K562 (cell line): ENCODE measurements around the gene ENTR1. TPM values are rescaled to one million over a fixed set of nuclear protein-coding genes. Genes with fewer than 3 reads are reported as not detected.

Experiments used
- ATAC-seq: fragments of 200-7000 bp; cut with Tn5 transposase; 3 replicates; pipeline ENCODE4 v1.9.1; 2020; ENCODE audit warnings: moderate library complexity
- BruUV-seq: library from RNA; stranded (reverse); fragments of 400-500 nt; replicated peaks from 2 replicates; lab custom pipeline; 2021; lab: Mats Ljungman, UMichigan
- CTCF ChIA-PET: fragments of 300-600 bp; formaldehyde crosslinking; extraction: SDS; loops from one replicate; lab custom pipeline; 2021; ENCODE audit warnings: low intra/inter-chr PET ratio; lab: Yijun Ruan, JAX
- POLR2A ChIA-PET: fragments of 300-600, 350-650 bp; sonication (Branson Sonifier 250); formaldehyde crosslinking; extraction: SDS; loops from one replicate; lab custom pipeline; 2021; ENCODE audit warnings: antibody characterized with exemption, inconsistent platforms; lab: Yijun Ruan, JAX
- DNase-seq, 4 experiments: peaks; one replicate each; pipeline versions ENCODE4 v3.0.0 to v3.0.0-alpha.2; 2011 to 2018; ENCODE audit warnings: low spot score in 3 of 4, mixed read lengths in 3 of 4; ENCODE audit errors: extremely low read depth in 1 of 4
- FAIRE-seq: peaks from 2 replicates; lab custom pipeline; 2011; peaks lifted over from hg19 to GRCh38; lab: Jason Lieb, UNC
- H2AFZ ChIP-seq: 2 replicates; pipeline ENCODE4 v1.6.0; 2011; ENCODE audit warnings: low read depth, low read length, control low read depth, inconsistent platforms
- H3K27ac ChIP-seq: fragments of 200-600 bp; 3 replicates; pipeline ENCODE4 v1.8.0; 2011; ENCODE audit warnings: low read depth, mild to moderate bottlenecking, control low read depth, inconsistent platforms, low read length, moderate library complexity, mixed read lengths; ENCODE audit errors: extremely low read depth
- H3K27me3 ChIP-seq, 2 experiments: fragments of 300-600 bp in 1 of 2; 2 replicates in 1 of 2; 3 replicates in 1 of 2; pipeline versions ENCODE4 v1.6.0 to v1.8.0; 2011; ENCODE audit warnings: inconsistent platforms in 2 of 2, low read length in 2 of 2, mild to moderate bottlenecking in 1 of 2, mixed read lengths in 1 of 2, moderate library complexity in 1 of 2; ENCODE audit not compliant: control insufficient read depth in 2 of 2, insufficient read depth in 2 of 2
- H3K36me3 ChIP-seq: fragments of 300-600 bp; 3 replicates; pipeline ENCODE4 v1.8.0; 2011; ENCODE audit warnings: mild to moderate bottlenecking, low read length, inconsistent platforms; ENCODE audit not compliant: control insufficient read depth, insufficient read depth
- H3K4me1 ChIP-seq, 2 experiments: fragments of 200-600 bp in 1 of 2; replicated peaks in 1 of 2; 2 replicates in 1 of 2; 3 replicates in 1 of 2; pipeline versions ENCODE4 v1.5.1 to v1.8.0; 2011; ENCODE audit warnings: inconsistent platforms in 2 of 2, low read length in 2 of 2, mild to moderate bottlenecking in 1 of 2, mixed read lengths in 1 of 2, moderate library complexity in 1 of 2; ENCODE audit not compliant: control insufficient read depth in 2 of 2, insufficient read depth in 2 of 2
- H3K4me2 ChIP-seq: 2 replicates; pipeline ENCODE4 v1.6.1; 2011; ENCODE audit warnings: low read length, control low read depth, inconsistent platforms, mixed read lengths; ENCODE audit not compliant: insufficient read depth
- H3K4me3 ChIP-seq: fragments of 200-600 bp; sonication (generic), shearing (Covaris generic); 2 replicates; pipeline ENCODE4 v1.5.1; 2016; ENCODE audit warnings: control low read depth, inconsistent platforms
- H3K79me2 ChIP-seq: fragments of 200-600 bp; 3 replicates; pipeline ENCODE4 v1.8.0; 2011; ENCODE audit warnings: low read length, inconsistent platforms; ENCODE audit not compliant: control insufficient read depth, insufficient read depth
- H3K9ac ChIP-seq, 2 experiments: 2 replicates each; pipeline versions ENCODE4 v1.6.0 to v1.6.1; 2011; ENCODE audit warnings: low read depth in 2 of 2, low read length in 2 of 2, control low read depth in 1 of 2, inconsistent platforms in 1 of 2, mild to moderate bottlenecking in 1 of 2, mixed read lengths in 1 of 2; ENCODE audit not compliant: insufficient read depth in 1 of 2
- H3K9me1 ChIP-seq: one replicate; pipeline ENCODE4 v1.6.0; 2011; ENCODE audit warnings: inconsistent platforms, mild to moderate bottlenecking, low read length, moderate library complexity; ENCODE audit not compliant: control insufficient read depth, insufficient read depth
- H3K9me3 ChIP-seq: replicated peaks from 2 replicates; pipeline ENCODE4 v1.5.1; 2011; ENCODE audit warnings: low read depth, low read length, inconsistent platforms; ENCODE audit not compliant: control insufficient read depth, insufficient read depth
- H4K20me1 ChIP-seq: replicated peaks from 2 replicates; pipeline ENCODE4 v1.6.1; 2011; ENCODE audit warnings: low read length, inconsistent platforms, mixed read lengths; ENCODE audit not compliant: control insufficient read depth, insufficient read depth
- BDP1 ChIP-seq: IDR thresholded peaks from 3 replicates; pipeline ENCODE4 v1.6.1; 2011; ENCODE audit not compliant: insufficient read length, insufficient read depth
- CC2D1A ChIP-seq: fragments of 450-650 bp; IDR thresholded peaks from 2 replicates; pipeline ENCODE4 v1.6.1; 2017; ENCODE audit warnings: mild to moderate bottlenecking
- POLR2AphosphoS2 ChIP-seq: IDR thresholded peaks from 2 replicates; pipeline ENCODE4 v1.6.1; 2012; ENCODE audit warnings: low read length, improper control_type of control experiment
- POLR2G ChIP-seq: fragments of 200-400 bp; formaldehyde crosslinking; IDR thresholded peaks from 2 replicates; pipeline ENCODE4 v1.6.1; 2017; ENCODE audit warnings: low read depth, mild to moderate bottlenecking, antibody characterized with exemption, low read length, moderate library complexity
- RBM22 ChIP-seq: fragments of 200-400 bp; formaldehyde crosslinking; IDR thresholded peaks from 2 replicates; pipeline ENCODE4 v1.6.1; 2018; ENCODE audit warnings: low read length, low read depth; ENCODE audit not compliant: poor library complexity, severe bottlenecking
- TRIM24 ChIP-seq, 2 experiments: fragments of 450-650 bp; IDR thresholded peaks; 2 replicates each; pipeline ENCODE4 v1.6.1; 2016
- ZFPM2 ChIP-seq: fragments of 250-450 bp; sonication (Bioruptor Pico); IDR thresholded peaks from 2 replicates; pipeline ENCODE4 v1.5.1; 2022; ENCODE audit warnings: mild to moderate bottlenecking
- ZNF140 ChIP-seq: fragments of 250-450 bp; sonication (Bioruptor Pico); IDR thresholded peaks from 2 replicates; pipeline ENCODE4 v1.8.0; 2021; ENCODE audit warnings: moderate library complexity, mild to moderate bottlenecking, inconsistent platforms
- WGBS: fragments of 100-300 bp; shearing (Covaris generic); methylation state at CpG from one replicate; pipeline ENCODE4 v1.1.6; 2016; ENCODE audit warnings: low coverage, mixed read lengths; ENCODE audit not compliant: insufficient coverage; ENCODE audit errors: missing lambda C conversion rate; 5-methylcytosine and 5-hydroxymethylcytosine counted together
- in situ Hi-C: fragments of 300-500 bp; cut with MboI; formaldehyde crosslinking; loops from 4 replicates; pipeline ENCODE4 v1.15.0; 2018; ENCODE audit warnings: inconsistent platforms, mixed read lengths
- intact Hi-C: fragments of 100-400 bp; cut with micrococcal nuclease; formaldehyde crosslinking; loops from 2 replicates; pipeline ENCODE4 v1.14.2; 2022
- polyA plus RNA-seq, 8 experiments: library from polyadenylated mRNA; depleted of rRNA in 4 of 8; stranded (reverse) in 5 of 8; unstranded in 3 of 8; fragments of >200 nt; fragmentation: Nextera tagmentation in 2 of 8; fragmentation: Illumina TruSeq in 1 of 8; extraction: Ambion mirVana in 2 of 8; extraction: Trizol in 1 of 8; gene quantifications; 2 replicates each; pipeline versions ENCODE4 v1.2.1 to v1.2.3, GENCODE V29; 2011 to 2014; ENCODE audit warnings: inconsistent platforms in 1 of 8, missing spikeins in 1 of 8
- total RNA-seq, 7 experiments: library from RNA; depleted of rRNA in 6 of 7; stranded (reverse); fragments of >200 nt in 6 of 7; fragmentation: Illumina TruSeq in 2 of 7; extraction: Trizol in 2 of 7; gene quantifications; 2 replicates each; pipeline versions ENCODE4 v1.2.1 to v1.2.3, GENCODE V29; 2011 to 2021; ENCODE audit warnings: low replicate concordance in 1 of 7
- TF ChIP-seq, protein P1 (sequence below): IDR thresholded peaks from 3 replicates; pipeline ENCODE4 v1.6.1; 2011; ENCODE audit warnings: borderline replicate concordance, mild to moderate bottlenecking; ENCODE audit not compliant: insufficient read length, insufficient read depth
- TF ChIP-seq, protein P2 (sequence below): sonication (generic); formaldehyde crosslinking; IDR thresholded peaks from 2 replicates; pipeline ENCODE4 v1.8.0; 2022; ENCODE audit warnings: mild to moderate bottlenecking, missing genetic modification reagents

Gene ENTR1
- total and polyA plus RNA-seq, 9 of the 15 experiments (the other 6 are each of a cell fraction or from before 2014, with no cell fraction given): 6.7 to 106 (median 72.6) TPM

DNA sequence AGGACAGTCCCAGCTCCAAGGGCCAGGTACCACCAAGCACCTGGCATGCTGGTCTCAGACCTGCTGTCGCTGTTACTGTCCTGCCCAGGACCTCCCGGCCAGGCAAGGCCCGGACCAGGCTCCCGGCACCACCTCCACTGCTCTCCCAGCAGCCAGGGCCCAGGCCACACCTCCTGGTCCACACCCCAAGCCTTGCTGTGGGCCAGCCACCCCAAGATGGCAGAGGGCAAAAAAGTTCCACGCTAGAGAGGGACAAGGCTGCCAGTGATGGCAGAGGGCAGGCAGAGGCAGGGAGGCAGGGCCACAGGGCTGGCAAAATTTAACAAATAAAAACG, 48.0 kb downstream of the ENTR1 start:
- 63% methylated on average over 6 of the region's 6 CpGs for WGBS
- in situ Hi-C loops: no loop called here
- H3K4me2 ChIP-seq: peak overlapping the region; percentile 51; the same call in 1 of the 2 replicates

More for the DNA sequence above, 48.0 kb downstream of the ENTR1 start:
- ChIA-PET POLR2A (interaction anchor here (0.6 to 2.4 kb wide), 11 partner anchors 9 to 788 kb away, joined by 3 to 12 read pairs (median 5); no protein-coding TSS in a partner anchor), CTCF (no interaction called here)
- H3K9me3 ChIP-seq: no peaks in the 10 kb centered on the region
- peaks cover 11 to 95% of the 10 kb centered on the region in 2 experiments for H3K4me1 ChIP-seq
- peaks cover 26% of the 10 kb centered on the region; the same call in 1 of the 3 replicates for H3K36me3 ChIP-seq
- no peaks in the 10 kb centered on the region for H3K27me3 ChIP-seq
- intact Hi-C loops: no loop called here
- no peaks in the 10 kb centered on the region for H3K9me1 ChIP-seq
- ATAC-seq: no peak
- no peak for DNase-seq
- no peak overlapping the region for H3K27ac ChIP-seq
- peak overlapping the region; percentile 8 to 71; a peak in 3 of 4 replicates for H3K9ac ChIP-seq
- H3K79me2 ChIP-seq: no peaks in the 10 kb centered on the region; the same call in 2 of the 3 replicates
- no TSS peak for BruUV-seq
- no peaks in the 10 kb centered on the region for H4K20me1 ChIP-seq
- no peak for FAIRE-seq
- H2AFZ ChIP-seq: no peak overlapping the region
- TF ChIP-seq RBM22: peak; percentile 19
- TF ChIP-seq POLR2G: peak; percentile 75
- TF ChIP-seq, protein P1, sequence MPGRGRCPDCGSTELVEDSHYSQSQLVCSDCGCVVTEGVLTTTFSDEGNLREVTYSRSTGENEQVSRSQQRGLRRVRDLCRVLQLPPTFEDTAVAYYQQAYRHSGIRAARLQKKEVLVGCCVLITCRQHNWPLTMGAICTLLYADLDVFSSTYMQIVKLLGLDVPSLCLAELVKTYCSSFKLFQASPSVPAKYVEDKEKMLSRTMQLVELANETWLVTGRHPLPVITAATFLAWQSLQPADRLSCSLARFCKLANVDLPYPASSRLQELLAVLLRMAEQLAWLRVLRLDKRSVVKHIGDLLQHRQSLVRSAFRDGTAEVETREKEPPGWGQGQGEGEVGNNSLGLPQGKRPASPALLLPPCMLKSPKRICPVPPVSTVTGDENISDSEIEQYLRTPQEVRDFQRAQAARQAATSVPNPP: no peak
- no peak for TF ChIP-seq ZNF140
- no peak for TF ChIP-seq TRIM24 (IDR thresholded peaks at IDR 0.05)
- no peak for TF ChIP-seq CC2D1A
- TF ChIP-seq BDP1: no peak
- TF ChIP-seq, protein P2, sequence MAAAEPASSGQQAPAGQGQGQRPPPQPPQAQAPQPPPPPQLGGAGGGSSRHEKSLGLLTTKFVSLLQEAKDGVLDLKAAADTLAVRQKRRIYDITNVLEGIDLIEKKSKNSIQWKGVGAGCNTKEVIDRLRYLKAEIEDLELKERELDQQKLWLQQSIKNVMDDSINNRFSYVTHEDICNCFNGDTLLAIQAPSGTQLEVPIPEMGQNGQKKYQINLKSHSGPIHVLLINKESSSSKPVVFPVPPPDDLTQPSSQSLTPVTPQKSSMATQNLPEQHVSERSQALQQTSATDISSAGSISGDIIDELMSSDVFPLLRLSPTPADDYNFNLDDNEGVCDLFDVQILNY: no peak
- TF ChIP-seq POLR2AphosphoS2: no peak
- TF ChIP-seq ZFPM2 (CRISPR knock-in tag): no peak
- no peak overlapping the region for H3K4me3 ChIP-seq
